CD14-positive monocyte (primary cell): ENCODE measurements around the gene FXR1. TPM values are rescaled to one million over a fixed set of nuclear protein-coding genes. Genes with fewer than 3 reads are reported as not detected.

ENCODE experiments used
- DNase-seq, 3 donors: peaks; one replicate each; pipeline ENCODE4 v3.0.0-alpha.2; 2011 to 2022
- H2AFZ ChIP-seq: 2 replicates; pipeline ENCODE4 v1.6.0; 2012; ENCODE audit warnings: mild to moderate bottlenecking, low read depth, low read length, inconsistent platforms; ENCODE audit not compliant: insufficient read depth, poor library complexity, severe bottlenecking
- H3K27ac ChIP-seq, 2 donors: 1 replicate in 1 of 2; 2 replicates in 1 of 2; pipeline ENCODE4 v1.5.1; 2012 to 2013; ENCODE audit warnings: low read length in 2 of 2, control low read depth in 1 of 2, inconsistent platforms in 1 of 2, low read depth in 1 of 2, mild to moderate bottlenecking in 1 of 2
- H3K27me3 ChIP-seq, 2 donors: one replicate each; pipeline versions ENCODE4 v1.6.0 to v1.6.1; 2011 to 2013; ENCODE audit warnings: low read length in 2 of 2; ENCODE audit not compliant: control insufficient read depth in 2 of 2, insufficient read depth in 2 of 2
- H3K36me3 ChIP-seq, 2 donors: replicated peaks in 1 of 2; 1 replicate in 1 of 2; 2 replicates in 1 of 2; pipeline versions ENCODE4 v1.5.1 to v1.6.1; 2012 to 2013; ENCODE audit warnings: low read length in 2 of 2, control low read depth in 1 of 2, inconsistent platforms in 1 of 2, mild to moderate bottlenecking in 1 of 2; ENCODE audit not compliant: insufficient read depth in 2 of 2, control insufficient read depth in 1 of 2
- H3K4me1 ChIP-seq, 2 donors: 1 replicate in 1 of 2; 2 replicates in 1 of 2; pipeline versions ENCODE4 v1.5.1 to v1.6.1; 2012 to 2013; ENCODE audit warnings: low read length in 2 of 2, control low read depth in 1 of 2, inconsistent platforms in 1 of 2, mild to moderate bottlenecking in 1 of 2, moderate library complexity in 1 of 2; ENCODE audit not compliant: insufficient read depth in 2 of 2, control insufficient read depth in 1 of 2
- H3K4me2 ChIP-seq: replicated peaks from 2 replicates; pipeline ENCODE3; 2012; ENCODE audit warnings: low read length, moderate library complexity, mild to moderate bottlenecking; ENCODE audit not compliant: poor library complexity, severe bottlenecking; ENCODE audit errors: extremely low read depth
- H3K4me3 ChIP-seq, 3 experiments: fragments of 200-600 bp in 1 of 3; sonication (generic) in 1 of 3; replicated peaks in 1 of 3; 1 replicate in 2 of 3; 2 replicates in 1 of 3; pipeline ENCODE4 v1.5.1; 2011 to 2013; ENCODE audit warnings: low read length in 3 of 3, mild to moderate bottlenecking in 3 of 3, control low read depth in 2 of 3, low read depth in 2 of 3, inconsistent platforms in 1 of 3, moderate library complexity in 1 of 3
- H3K79me2 ChIP-seq: 2 replicates; pipeline ENCODE4 v1.6.0; 2012; ENCODE audit warnings: mild to moderate bottlenecking, control low read depth, inconsistent platforms, low read length, moderate library complexity; ENCODE audit not compliant: insufficient read depth
- H3K9ac ChIP-seq: 2 replicates; pipeline ENCODE4 v1.6.0; 2017; ENCODE audit warnings: low read length, mild to moderate bottlenecking; ENCODE audit not compliant: insufficient read depth, poor library complexity, severe bottlenecking
- H3K9me3 ChIP-seq, 2 donors: replicated peaks in 1 of 2; 1 replicate in 1 of 2; 2 replicates in 1 of 2; pipeline versions ENCODE4 v1.5.1 to v1.6.1; 2012 to 2013; ENCODE audit warnings: low read length in 2 of 2, control low read depth in 1 of 2; ENCODE audit not compliant: control insufficient read depth in 1 of 2, insufficient read depth in 1 of 2
- H4K20me1 ChIP-seq: 2 replicates; pipeline ENCODE4 v1.6.0; 2012; ENCODE audit warnings: mild to moderate bottlenecking, low read length, control low read depth, moderate library complexity; ENCODE audit not compliant: insufficient read depth
- H3K27ac Mint-ChIP-seq, 7 donors: one replicate each; pipeline ENCODE4 v1.8.0; 2020; ENCODE audit warnings: mild to moderate bottlenecking in 7 of 7, mixed read lengths in 7 of 7, moderate library complexity in 6 of 7, inconsistent platforms in 2 of 7
- H3K27me3 Mint-ChIP-seq, 3 donors: one replicate each; pipeline ENCODE4 v1.8.0; 2021 to 2022; ENCODE audit warnings: low read depth in 3 of 3, mild to moderate bottlenecking in 3 of 3, mixed read lengths in 3 of 3, moderate library complexity in 3 of 3, inconsistent platforms in 1 of 3
- H3K36me3 Mint-ChIP-seq, 2 donors: one replicate each; pipeline ENCODE4 v1.8.0; 2020; ENCODE audit warnings: mixed read lengths in 2 of 2, inconsistent platforms in 1 of 2, mild to moderate bottlenecking in 1 of 2
- H3K4me1 Mint-ChIP-seq: one replicate; pipeline ENCODE4 v1.8.0; 2020; ENCODE audit warnings: mild to moderate bottlenecking, mixed read lengths
- H3K4me3 Mint-ChIP-seq, 2 donors: one replicate each; pipeline ENCODE4 v1.8.0; 2020; ENCODE audit warnings: mild to moderate bottlenecking in 2 of 2, mixed read lengths in 2 of 2, moderate library complexity in 1 of 2
- H3K9me3 Mint-ChIP-seq, 7 donors: one replicate each; pipeline ENCODE4 v1.8.0; 2020 to 2022; ENCODE audit warnings: mixed read lengths in 7 of 7, mild to moderate bottlenecking in 6 of 7, moderate library complexity in 6 of 7, inconsistent platforms in 2 of 7
- WGBS: methylation state at CpG from one replicate; pipeline ENCODE4 v1.1.5; 2013; ENCODE audit warnings: missing lambda C conversion rate; ENCODE audit not compliant: insufficient coverage; 5-methylcytosine and 5-hydroxymethylcytosine counted together
- intact Hi-C, 2 donors: fragments of 100-400 bp; cut with micrococcal nuclease; formaldehyde crosslinking; loops; one replicate each; pipeline versions ENCODE4 v1.15.0 to v1.15.1; 2023
- polyA plus RNA-seq, 3 donors: library from polyadenylated mRNA; depleted of rRNA in 1 of 3; unstranded in 2 of 3; stranded (reverse) in 1 of 3; fragments of 300-500 nt in 2 of 3; fragments of >200 nt in 1 of 3; fragmentation: Illumina TruSeq in 2 of 3; gene quantifications; 1 replicate in 2 of 3; 2 replicates in 1 of 3; pipeline ENCODE4 v1.2.3, GENCODE V29; 2012 to 2021
- TF ChIP-seq, protein P1 (sequence below): fragments of 200-600 bp; IDR thresholded peaks from one replicate; pipeline ENCODE4 v1.8.0; 2022; ENCODE audit warnings: antibody characterized with exemption, mild to moderate bottlenecking

Gene FXR1
- polyA plus RNA-seq, 3 donors: 22.4 to 58.6 (median 32.3) TPM

DNA sequence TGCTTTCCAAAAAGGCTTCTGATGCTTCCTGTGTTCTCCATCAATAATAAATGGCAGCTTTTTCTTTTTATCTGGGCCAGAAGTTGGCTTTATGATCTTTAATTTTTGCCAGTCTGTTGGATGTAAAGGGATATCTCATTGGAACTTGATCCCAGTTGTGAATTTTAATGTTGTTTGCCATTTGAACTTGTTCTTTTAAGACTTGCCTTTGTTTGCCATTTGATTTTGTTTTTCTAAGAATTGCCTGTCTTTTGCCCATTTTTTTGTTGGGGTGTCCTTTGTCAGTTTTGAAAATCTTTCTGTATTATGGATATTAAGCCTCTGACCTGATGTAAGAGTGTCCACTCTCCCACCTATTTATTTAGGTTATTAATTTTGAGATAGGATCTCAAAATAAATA lies 9.8 kb downstream of the FXR1 start:
- Histone ChIP-seq H3K4me3 (no peak overlapping the region), H2AFZ (no peak overlapping the region), H3K4me1 (no peaks in the 10 kb centered on the region), H3K4me2 (no peak overlapping the region), H3K27ac (no peak overlapping the region), H3K9ac (no peak overlapping the region), H3K27me3 (no peaks in the 10 kb centered on the region), H3K9me3 (no peaks in the 10 kb centered on the region), H3K36me3 (no peaks in the 10 kb centered on the region), H4K20me1 (peaks cover 98% of the 10 kb centered on the region), H3K79me2 (peaks cover 99% of the 10 kb centered on the region)
- Mint-ChIP-seq H3K27ac (no peak overlapping the region), H3K9me3 (no peaks in the 10 kb centered on the region), H3K27me3 (no peaks in the 10 kb centered on the region), H3K36me3 (peaks cover 0 to 7% of the 10 kb centered on the region in 2 donors), H3K4me3 (no peak overlapping the region), H3K4me1 (peaks cover 15% of the 10 kb centered on the region)
- TF ChIP-seq, protein P1, sequence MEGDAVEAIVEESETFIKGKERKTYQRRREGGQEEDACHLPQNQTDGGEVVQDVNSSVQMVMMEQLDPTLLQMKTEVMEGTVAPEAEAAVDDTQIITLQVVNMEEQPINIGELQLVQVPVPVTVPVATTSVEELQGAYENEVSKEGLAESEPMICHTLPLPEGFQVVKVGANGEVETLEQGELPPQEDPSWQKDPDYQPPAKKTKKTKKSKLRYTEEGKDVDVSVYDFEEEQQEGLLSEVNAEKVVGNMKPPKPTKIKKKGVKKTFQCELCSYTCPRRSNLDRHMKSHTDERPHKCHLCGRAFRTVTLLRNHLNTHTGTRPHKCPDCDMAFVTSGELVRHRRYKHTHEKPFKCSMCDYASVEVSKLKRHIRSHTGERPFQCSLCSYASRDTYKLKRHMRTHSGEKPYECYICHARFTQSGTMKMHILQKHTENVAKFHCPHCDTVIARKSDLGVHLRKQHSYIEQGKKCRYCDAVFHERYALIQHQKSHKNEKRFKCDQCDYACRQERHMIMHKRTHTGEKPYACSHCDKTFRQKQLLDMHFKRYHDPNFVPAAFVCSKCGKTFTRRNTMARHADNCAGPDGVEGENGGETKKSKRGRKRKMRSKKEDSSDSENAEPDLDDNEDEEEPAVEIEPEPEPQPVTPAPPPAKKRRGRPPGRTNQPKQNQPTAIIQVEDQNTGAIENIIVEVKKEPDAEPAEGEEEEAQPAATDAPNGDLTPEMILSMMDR: no peak
- intact Hi-C loops: no loop called here
- DNase-seq: no peak

DNA sequence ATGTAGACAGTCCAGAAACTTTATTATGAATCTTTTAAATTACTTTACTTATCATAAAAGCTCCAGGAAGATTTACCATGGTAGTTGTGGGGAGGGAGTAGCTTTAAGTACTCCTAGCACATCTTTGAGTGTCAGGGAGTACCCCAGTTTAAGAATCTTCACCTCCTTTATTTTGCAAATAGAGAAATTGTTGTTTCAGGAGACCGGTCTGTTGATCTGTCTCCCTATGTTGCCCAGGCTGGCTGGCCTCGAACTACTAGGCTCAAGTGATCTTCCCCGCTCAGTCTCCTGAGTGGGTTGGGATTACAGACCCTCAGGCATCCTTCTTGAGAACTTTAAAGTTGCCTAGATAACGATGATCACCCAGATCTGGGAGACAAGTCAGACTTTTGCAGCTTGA lies 11.1 kb downstream of the FXR1 start:
- Mint-ChIP-seq H3K4me1 (peaks cover 17% of the 10 kb centered on the region), H3K4me3 (no peak overlapping the region), H3K9me3 (peaks cover 0 to 3% (median 0%) of the 10 kb centered on the region in 7 donors), H3K36me3 (peaks cover 3% of the 10 kb centered on the region in 2 donors), H3K27me3 (no peaks in the 10 kb centered on the region), H3K27ac (peak overlapping the region in 3 of 7 donors; percentile 8 to 47 (median 24))
- H3K79me2 ChIP-seq: peaks cover 99% of the 10 kb centered on the region
- H3K4me2 ChIP-seq: no peak overlapping the region
- no peak overlapping the region for H3K4me3 ChIP-seq
- no peaks in the 10 kb centered on the region for H3K27me3 ChIP-seq
- peaks cover 98% of the 10 kb centered on the region for H4K20me1 ChIP-seq
- no peaks in the 10 kb centered on the region for H3K4me1 ChIP-seq
- H3K36me3 ChIP-seq: no peaks in the 10 kb centered on the region
- H3K9ac ChIP-seq: no peak overlapping the region
- TF ChIP-seq, protein P1: no peak
- no peaks in the 10 kb centered on the region for H3K9me3 ChIP-seq
- intact Hi-C loops: no loop called here
- DNase-seq: no peak
- H3K27ac ChIP-seq: peak overlapping the region in 1 of 2 donors; percentile 23
- WGBS: 100% methylated on average over 4 of the region's 4 CpGs
- H2AFZ ChIP-seq: no peak overlapping the region
